Activated CD4-positive, alpha-beta T cell treated with anti-CD3 and anti-CD28 coated beads for 4 hours (primary cell): ENCODE results near the gene TMOD1.
"Not testable (repeated sequence)": the region's sequence is repeated elsewhere in the genome, so short reads cannot be mapped to it uniquely, and the experiment has no call there.

ENCODE experiments used
- DNase-seq, 2 donors: peaks; one replicate each; pipeline ENCODE4 v3.0.0-alpha.2; 2020

The TMOD1 gene

GRCh38 chr9:97568461-97569275 lies 67.2 kb downstream of the TMOD1 start:
- no peak for DNase-seq

- no peak for DNase-seq
These were observed 69.4 kb downstream of the TMOD1 start for GRCh38 chr9:97570899-97571298.

- no peak for DNase-seq
These were observed 70.2 kb downstream of the TMOD1 start for GRCh38 chr9:97571664-97572063.

GRCh38 chr9:97572196-97572891 lies 70.9 kb downstream of the TMOD1 start:
- no peak for DNase-seq

- no peak for DNase-seq
These were observed 71.5 kb downstream of the TMOD1 start for GRCh38 chr9:97572892-97573365.

GRCh38 chr9:97573482-97574073 lies 72.1 kb downstream of the TMOD1 start:
- DNase-seq = no peak

GRCh38 chr9:97574101-97574571 lies 72.7 kb downstream of the TMOD1 start:
- not testable (repeated sequence) for DNase-seq

GRCh38 chr9:97574921-97575672 lies 73.6 kb downstream of the TMOD1 start:
- peak; percentile 4 to 17 for DNase-seq

- no peak for DNase-seq
These were observed 74.3 kb downstream of the TMOD1 start for GRCh38 chr9:97575673-97576200.

- DNase-seq = no peak
These were observed 75.6 kb downstream of the TMOD1 start for GRCh38 chr9:97577051-97577450.

GRCh38 chr9:97578846-97579245 lies 77.4 kb downstream of the TMOD1 start:
- DNase-seq = no peak

- no peak for DNase-seq
These were observed 78.4 kb downstream of the TMOD1 start for GRCh38 chr9:97579914-97580313.

- DNase-seq = not testable (repeated sequence)
These were observed 80.1 kb downstream of the TMOD1 start for GRCh38 chr9:97581590-97581989.

GRCh38 chr9:97584778-97585177 lies 83.3 kb downstream of the TMOD1 start:
- DNase-seq = not testable (repeated sequence)

- not testable (repeated sequence) for DNase-seq
These were observed 85.4 kb downstream of the TMOD1 start for GRCh38 chr9:97586909-97587308.

GRCh38 chr9:97591535-97591934 lies 90.1 kb downstream of the TMOD1 start:
- DNase-seq = no peak

- DNase-seq = no peak
These were observed 90.7 kb downstream of the TMOD1 start for GRCh38 chr9:97592126-97592525.

GRCh38 chr9:97593960-97594359 lies 92.5 kb downstream of the TMOD1 start:
- no peak for DNase-seq

- DNase-seq = no peak
These were observed 93.0 kb downstream of the TMOD1 start for GRCh38 chr9:97594381-97594921.

GRCh38 chr9:97596906-97597305 lies 95.4 kb downstream of the TMOD1 start:
- no peak for DNase-seq

- DNase-seq = peak; percentile 61 to 75
These were observed 97.2 kb downstream of the TMOD1 start for GRCh38 chr9:97598461-97599288.
